GM19035 (cell line): ENCODE results near the gene OGFOD1.

Experiments
- ATAC-seq: cut with Tn5 transposase; IDR thresholded peaks from one replicate; pipeline ENCODE4 v1.9.1; 2021; ENCODE audit not compliant: unreplicated experiment

OGFOD1 gene

GRCh38 chr16:56450986-56451752, at the start of gene OGFOD1, which contains the start of gene NUDT21:
OGFOD1 (plus strand) TSS chr16:56451554; CDS start chr16:56451613, 59 bp downstream.
NUDT21 (minus strand) TSS chr16:56451332; CDS start chr16:56451202, 130 bp downstream.
- peak; percentile 98 for ATAC-seq

DNA sequence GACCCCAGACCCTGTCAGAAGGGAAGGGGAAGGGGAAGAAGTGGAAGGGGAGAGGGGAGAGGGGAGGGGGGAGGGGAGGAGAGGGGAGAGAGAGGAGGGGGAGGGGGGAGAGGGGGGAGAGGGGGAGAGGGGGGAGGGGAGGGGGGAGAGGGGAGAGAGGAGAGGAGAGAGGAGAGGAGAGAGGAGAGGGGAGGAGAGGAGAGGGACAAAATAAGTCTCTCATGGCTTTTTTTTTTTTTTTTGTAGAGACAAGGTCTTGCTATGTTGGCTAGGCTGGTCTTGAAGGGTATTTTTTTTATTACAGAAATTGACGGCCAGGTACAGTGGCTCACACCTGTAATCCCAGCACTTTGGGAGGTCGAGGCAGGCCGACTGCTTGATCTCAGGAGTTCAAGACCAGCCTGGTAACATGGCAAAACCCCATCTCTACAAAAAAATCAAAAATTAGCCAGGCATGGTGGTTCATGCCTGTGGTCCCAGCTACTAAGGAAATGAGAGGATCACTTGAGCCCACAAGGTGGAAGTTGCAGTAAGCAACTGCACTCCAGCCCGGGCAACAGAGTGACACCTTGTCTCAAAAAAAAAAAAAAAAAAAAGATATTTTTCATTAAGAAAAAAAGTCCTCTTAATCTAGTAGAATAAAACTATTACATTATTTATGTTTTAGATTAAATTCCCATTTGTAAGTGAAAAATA, 45.2 kb upstream of the OGFOD1 start:
- no peak for ATAC-seq

GRCh38 chr16:56408379-56409098, 42.8 kb upstream of the OGFOD1 start:
- no peak for ATAC-seq

- ATAC-seq = no peak
These were observed 42.2 kb upstream of the OGFOD1 start for GRCh38 chr16:56409195-56409594.

DNA sequence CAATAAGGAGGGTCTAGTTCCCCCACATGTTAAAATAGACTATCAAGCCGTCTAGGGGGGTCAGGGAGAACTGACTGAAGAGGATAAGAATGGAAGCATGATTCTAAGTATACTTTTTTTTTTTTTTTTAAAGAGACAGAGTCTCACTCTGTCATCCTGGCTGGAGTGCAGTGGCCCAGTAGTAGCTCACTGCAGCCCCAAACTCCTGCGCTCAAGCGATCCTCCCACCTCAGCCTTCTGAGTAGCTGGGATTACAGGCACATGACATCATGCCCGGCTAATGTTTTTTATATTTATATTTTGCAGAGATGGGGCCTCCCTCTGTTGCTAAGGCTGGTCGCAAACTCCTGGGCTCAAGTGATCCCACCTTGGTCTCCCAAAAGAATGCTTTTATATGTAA, 40.2 kb upstream of the OGFOD1 start:
- no peak for ATAC-seq

DNA sequence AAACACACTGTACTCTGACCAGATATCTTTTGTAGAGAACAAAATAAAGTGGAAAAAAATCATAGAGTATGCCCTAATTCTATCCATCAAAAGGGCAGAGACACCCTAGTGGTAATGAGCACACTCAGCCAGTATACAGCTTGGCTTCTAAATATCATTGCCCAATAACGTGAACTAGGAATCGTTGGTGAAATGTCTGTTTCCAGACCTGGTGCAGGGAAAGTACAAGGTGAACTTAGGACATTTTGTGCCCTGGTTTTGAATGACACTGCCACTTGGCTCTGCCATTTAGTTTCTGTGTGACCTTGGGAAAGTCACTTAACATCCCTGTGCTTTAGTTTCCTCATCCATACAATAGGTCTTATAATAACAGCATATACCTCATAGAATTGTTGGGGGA, 39.7 kb upstream of the OGFOD1 start:
- no peak for ATAC-seq

DNA sequence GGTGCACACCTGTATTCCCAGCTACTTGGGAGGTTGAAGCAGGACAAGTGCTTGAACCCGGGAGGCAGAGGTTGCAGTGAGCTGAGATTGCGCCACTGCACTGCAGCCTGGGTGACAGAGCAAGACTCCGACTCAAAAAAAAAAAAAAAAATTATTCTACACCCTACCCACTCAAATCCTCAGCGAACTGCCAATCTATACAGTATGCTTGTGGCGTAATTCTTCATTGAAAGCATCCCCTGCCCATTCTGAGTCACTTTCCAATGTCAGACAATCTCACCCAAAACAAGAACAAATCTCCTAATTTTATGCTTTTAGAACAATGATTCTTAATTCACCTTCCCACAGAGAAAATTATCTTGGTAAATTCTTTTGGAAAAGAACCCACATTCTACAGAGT, 38.0 kb upstream of the OGFOD1 start:
- no peak for ATAC-seq

- ATAC-seq = no peak
These were observed 37.0 kb upstream of the OGFOD1 start for GRCh38 chr16:56414366-56414765.

GRCh38 chr16:56415875-56416274, 35.5 kb upstream of the OGFOD1 start:
- no peak for ATAC-seq

DNA sequence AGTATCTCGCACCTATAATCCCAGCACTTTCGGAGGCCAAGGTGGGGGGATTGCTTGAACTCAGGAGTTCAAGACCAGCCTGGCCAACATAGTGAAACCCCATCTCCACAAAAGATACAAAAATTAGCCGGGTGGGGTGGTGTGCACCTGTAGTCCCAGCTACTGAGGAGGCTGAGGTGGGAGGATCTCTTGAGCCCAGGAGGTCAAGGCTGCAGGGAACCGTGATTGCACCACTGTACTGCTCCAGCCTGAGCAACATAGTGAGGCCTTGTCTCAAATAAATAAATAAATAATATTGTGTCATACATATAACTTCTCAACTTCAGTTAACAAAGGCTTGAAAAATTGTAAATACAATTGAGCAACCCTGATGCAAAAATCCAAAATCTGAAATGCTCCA, 34.2 kb upstream of the OGFOD1 start:
- no peak for ATAC-seq

- ATAC-seq = no peak
These were observed 31.4 kb upstream of the OGFOD1 start for GRCh38 chr16:56419740-56420548.

DNA sequence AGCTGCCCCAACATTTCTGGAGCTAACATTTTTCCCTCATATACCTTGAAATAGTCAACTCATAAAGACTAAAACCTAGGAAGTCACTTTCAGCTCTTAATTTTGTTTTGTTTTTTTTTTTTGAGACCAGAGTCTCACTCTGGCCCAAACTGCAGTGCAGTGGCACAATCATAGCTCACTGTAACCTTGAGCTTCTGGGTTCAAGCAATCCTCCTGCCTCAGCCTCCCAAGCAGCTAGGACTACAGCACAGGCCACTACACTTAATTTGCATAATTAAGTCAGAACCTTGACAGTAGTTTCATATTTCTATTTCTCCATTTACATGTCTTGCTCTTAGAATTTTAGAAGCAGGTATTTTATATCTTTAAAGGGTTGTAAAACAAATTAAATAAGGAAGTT, 30.7 kb upstream of the OGFOD1 start:
- ATAC-seq = no peak

- ATAC-seq = no peak
These were observed 30.0 kb upstream of the OGFOD1 start for GRCh38 chr16:56421313-56421712.

- ATAC-seq = no peak
These were observed 29.2 kb upstream of the OGFOD1 start for GRCh38 chr16:56421976-56422669.

DNA sequence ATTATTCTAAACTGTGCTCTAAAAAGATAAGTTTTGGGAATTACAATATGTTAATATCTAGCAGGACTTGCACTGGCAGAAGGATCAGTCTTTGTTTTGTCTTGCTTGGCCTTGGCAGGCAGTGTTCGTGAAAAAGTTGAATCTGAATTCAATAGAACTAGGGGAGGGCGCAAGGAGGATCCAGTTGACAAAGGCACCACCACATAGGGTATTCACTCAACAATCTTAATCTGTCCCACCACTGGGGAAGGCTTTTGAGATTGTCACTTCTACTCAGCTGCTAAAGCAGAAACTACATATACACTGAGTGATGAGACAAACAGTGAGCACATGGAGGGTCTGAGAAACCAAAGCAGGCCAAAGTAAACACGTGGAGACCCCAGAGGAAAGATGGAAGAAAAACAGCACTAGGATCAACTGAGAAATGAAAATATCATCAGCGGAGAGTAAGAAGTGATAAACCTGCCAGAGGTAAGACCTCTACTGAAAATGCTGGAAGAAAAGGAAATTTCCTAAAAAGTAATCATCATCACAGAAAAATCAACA, 28.4 kb upstream of the OGFOD1 start:
- no peak for ATAC-seq

DNA sequence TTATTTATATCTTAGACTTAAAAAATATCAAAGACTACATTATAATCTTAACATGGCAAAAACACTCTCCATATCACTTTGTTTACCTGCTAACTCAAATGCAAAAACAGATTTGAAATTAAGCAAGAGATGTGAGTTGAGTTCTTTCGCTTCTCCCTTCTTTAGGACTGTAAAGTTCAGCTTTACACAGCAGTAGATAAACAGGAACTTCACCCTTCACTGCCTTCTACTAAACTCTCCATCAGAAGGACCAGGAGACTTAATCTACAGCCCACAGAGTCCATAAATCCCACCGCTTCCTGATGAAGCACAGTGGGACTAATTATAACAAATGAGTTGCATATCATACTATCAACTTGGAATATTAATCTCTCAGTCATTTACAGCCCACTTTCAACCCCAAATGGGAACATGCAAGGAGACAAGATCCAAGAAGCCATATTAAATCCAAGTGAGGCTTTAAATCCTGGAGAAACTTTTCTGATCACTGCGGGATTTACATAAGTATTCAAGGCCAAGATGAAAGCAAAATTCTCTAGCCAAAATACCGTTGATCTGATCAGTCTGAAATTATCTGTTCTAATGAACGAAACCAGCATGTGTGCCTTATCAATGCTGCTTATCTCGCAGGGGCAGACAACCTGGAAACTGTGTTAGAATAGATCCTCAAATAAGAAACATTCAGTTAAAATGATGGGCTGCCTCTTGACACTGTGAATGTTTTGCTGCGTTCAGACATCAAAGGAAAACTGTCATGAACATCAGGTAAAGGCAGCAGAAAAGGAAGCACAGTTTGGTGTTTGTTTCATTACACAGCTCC, 27.6 kb upstream of the OGFOD1 start:
- ATAC-seq = peak; percentile 28

- no peak for ATAC-seq
These were observed 27.0 kb upstream of the OGFOD1 start for GRCh38 chr16:56424404-56424764.

DNA sequence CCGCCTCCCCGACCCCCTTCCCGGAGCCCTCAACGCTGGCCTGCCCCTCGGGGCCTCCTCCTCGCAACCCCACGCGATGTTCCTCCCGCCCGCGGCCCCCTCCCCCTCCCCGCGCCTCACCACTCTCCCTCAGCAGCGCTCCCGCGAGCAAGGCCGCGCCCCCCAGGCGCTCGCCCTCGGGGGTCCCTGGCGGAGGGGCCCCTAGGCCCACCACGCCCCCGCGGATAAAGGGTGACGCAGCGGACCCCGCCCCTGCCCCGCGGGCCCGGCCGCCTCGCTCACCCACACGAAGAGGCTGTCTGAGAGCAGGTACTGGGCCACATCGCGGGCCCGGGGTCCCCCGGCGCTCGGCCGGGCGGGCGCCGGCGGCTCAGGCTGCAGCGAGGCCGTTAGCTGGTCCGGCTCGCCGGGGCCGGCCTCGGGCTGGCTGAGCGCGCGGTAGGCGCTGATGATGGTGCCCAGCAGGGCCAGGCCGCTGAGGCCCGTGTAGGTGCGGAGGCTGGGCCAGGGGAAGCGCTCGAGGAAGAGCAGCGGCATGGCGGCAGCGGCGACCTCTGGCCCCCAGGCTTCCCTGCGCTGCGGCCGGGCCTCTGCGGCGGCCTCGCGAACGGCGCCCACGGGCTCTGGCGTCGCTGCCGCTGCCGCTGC, 26.4 kb upstream of the OGFOD1 start:
- peak; percentile 32 for ATAC-seq

DNA sequence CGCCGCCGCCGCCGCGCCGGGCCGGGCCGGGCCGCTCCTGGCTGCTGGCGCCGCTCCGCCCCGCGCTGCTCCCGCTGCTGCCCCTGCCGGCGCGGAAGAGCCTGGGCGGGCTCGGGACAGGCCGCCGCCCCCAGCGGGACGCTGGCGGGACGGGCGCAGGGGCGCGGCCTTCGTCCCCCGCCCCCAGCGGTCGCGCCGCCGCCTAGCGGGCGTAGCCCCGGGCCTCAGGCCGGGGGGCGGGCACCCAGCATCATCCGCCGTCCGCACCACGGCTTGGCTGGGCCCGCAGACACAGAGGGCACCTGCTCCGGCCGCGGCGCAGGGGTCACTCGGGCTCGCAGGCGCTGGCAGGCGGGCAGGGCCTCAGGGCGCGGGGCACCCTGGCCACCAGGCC, 25.9 kb upstream of the OGFOD1 start, which contains the start of gene AMFR:
Gene AMFR, minus strand, starts transcription at position 107 of the 394 bp plus-strand sequence. CDS start 218 bp downstream, outside the sequence.
- ATAC-seq = peak; percentile 77
